ENCODE data around the gene CEBPG. TPM values are rescaled to one million over a fixed set of nuclear protein-coding genes. Genes with fewer than 3 reads are reported as not detected.

Gene CEBPG
- total and polyA plus RNA-seq, 9 of the 15 experiments (the other 6 are each of a cell fraction or from before 2014, with no cell fraction given): 9.5 to 34.9 (median 30.9) TPM

GRCh38 chr19:33373453-33374235 lies at the start of gene CEBPG (continued):
- TF ChIP-seq CTCFL (IDR thresholded peaks at IDR 0.05; ENCODE audit: borderline replicate concordance, insufficient read depth, low read depth, low read length, poor library complexity, severe bottlenecking) (peak; percentile 79), ZNF263 (CRISPR knock-in tag; IDR thresholded peaks at IDR 0.05; ENCODE audit: borderline replicate concordance) (no peak), KAT8 (IDR thresholded peaks at IDR 0.05; ENCODE audit: low read depth) (no peak), ZC3H11A (IDR thresholded peaks at IDR 0.05; ENCODE audit: low read depth, low read length) (no peak), DDX20 (tag; IDR thresholded peaks at IDR 0.05; ENCODE audit: low read depth) (no peak), KDM2B (CRISPR knock-in tag; IDR thresholded peaks at IDR 0.05) (no peak), SLC30A9 (CRISPR knock-in tag; IDR thresholded peaks at IDR 0.05) (no peak), ZNF24 (IDR thresholded peaks at IDR 0.05) (no peak), ZNF253 (CRISPR knock-in tag; conservative IDR thresholded peaks at IDR 0.05) (no peak), LCOR (CRISPR knock-in tag; IDR thresholded peaks at IDR 0.05) (no peak), TAL1 (IDR thresholded peaks at IDR 0.05) (no peak), MTA1 (IDR thresholded peaks at IDR 0.05; ENCODE audit: borderline replicate concordance) (no peak), STAG1 (CRISPR knock-in tag; IDR thresholded peaks at IDR 0.05; ENCODE audit: borderline replicate concordance) (no peak), BCOR (IDR thresholded peaks at IDR 0.05) (no peak), TRIM25 (IDR thresholded peaks at IDR 0.05; ENCODE audit: borderline replicate concordance) (no peak), SP1 (CRISPR knock-in tag; IDR thresholded peaks at IDR 0.05) (0 out of 2 replicates have a peak, but pooled peaks have one; percentile 43), CHD2 (IDR thresholded peaks at IDR 0.05; ENCODE audit: low read depth, low read length) (peak; percentile 76), THAP12 (CRISPR knock-in tag; IDR thresholded peaks at IDR 0.05) (peak; percentile 56; the same call in 1 of the 2 replicates), CBX2 (IDR thresholded peaks at IDR 0.05; ENCODE audit: insufficient read depth, low read length, poor library complexity, severe bottlenecking) (no peak), PATZ1 (CRISPR knock-in tag; IDR thresholded peaks at IDR 0.05; ENCODE audit: borderline replicate concordance) (no peak)

Data from K562 (cell line).